Dedifferentiated amniotic fluid mesenchymal stem cell (primary cell): ENCODE measurements around the gene ARHGEF3.
A peak's percentile ranks its signal among the peaks of the same experiment; 100 is the strongest.

Source experiments
- DNase-seq: peaks from one replicate; pipeline ENCODE4 v3.0.0-alpha.2; 2016; ENCODE audit errors: extremely low spot score

Gene ARHGEF3

GRCh38 chr3:56823421-56823926 lies 21.7 kb upstream of the ARHGEF3 start:
- DNase-seq = no peak

- no peak for DNase-seq
These were observed 20.8 kb upstream of the ARHGEF3 start for GRCh38 chr3:56822501-56822900.

- no peak for DNase-seq
These were observed 17.5 kb upstream of the ARHGEF3 start for GRCh38 chr3:56819016-56819809.

GRCh38 chr3:56818156-56818985 lies 16.6 kb upstream of the ARHGEF3 start:
- DNase-seq = no peak

- no peak for DNase-seq
These were observed 15.9 kb upstream of the ARHGEF3 start for GRCh38 chr3:56817646-56818045.

GRCh38 chr3:56816061-56816460 lies 14.3 kb upstream of the ARHGEF3 start:
- no peak for DNase-seq

GRCh38 chr3:56815589-56815988 lies 13.8 kb upstream of the ARHGEF3 start:
- DNase-seq = no peak

GRCh38 chr3:56813653-56813960 lies 11.9 kb upstream of the ARHGEF3 start:
- DNase-seq = no peak

- DNase-seq = no peak
These were observed 11.3 kb upstream of the ARHGEF3 start for GRCh38 chr3:56812754-56813652.

- DNase-seq = no peak
These were observed 9.9 kb upstream of the ARHGEF3 start for GRCh38 chr3:56811546-56812202.

- DNase-seq = no peak
These were observed 9.1 kb upstream of the ARHGEF3 start for GRCh38 chr3:56810577-56811545.

- DNase-seq = no peak
These were observed 4.7 kb upstream of the ARHGEF3 start for GRCh38 chr3:56806407-56806806.

- no peak for DNase-seq
These were observed 1.0 kb upstream of the ARHGEF3 start for GRCh38 chr3:56802790-56803189.

GRCh38 chr3:56802378-56802745 lies 613 bp upstream of the ARHGEF3 start:
- no peak for DNase-seq

- no peak for DNase-seq
These were observed 702 bp downstream of the ARHGEF3 start for GRCh38 chr3:56800832-56801661.

GRCh38 chr3:56800130-56800831 lies 1.5 kb downstream of the ARHGEF3 start:
- DNase-seq = no peak

GRCh38 chr3:56799251-56799882 lies 2.4 kb downstream of the ARHGEF3 start:
- peak; percentile 73 for DNase-seq

- no peak for DNase-seq
These were observed 4.8 kb downstream of the ARHGEF3 start for GRCh38 chr3:56796996-56797395.
